IMR-90 (cell line): ENCODE measurements around the gene AP4B1.

Experiments
- MAFK ChIP-seq: IDR thresholded peaks from 2 replicates; pipeline ENCODE4 v1.6.1; 2012; ENCODE audit warnings: low read depth, low read length, improper control_type of control experiment
- NFE2L2 ChIP-seq: fragments of 150-350 bp; IDR thresholded peaks from 2 replicates; pipeline ENCODE4 v1.6.1; 2016; ENCODE audit warnings: low read depth, mild to moderate bottlenecking, low read length
- POLR2A ChIP-seq: IDR thresholded peaks from 2 replicates; pipeline ENCODE4 v1.6.1; 2012; ENCODE audit warnings: mild to moderate bottlenecking, low read depth, low read length
- RCOR1 ChIP-seq: IDR thresholded peaks from 2 replicates; pipeline ENCODE4 v1.6.1; 2012; ENCODE audit warnings: mild to moderate bottlenecking, low read length, improper control_type of control experiment; ENCODE audit not compliant: insufficient replicate concordance
- RFX5 ChIP-seq: IDR thresholded peaks from 2 replicates; pipeline ENCODE4 v1.8.0; 2012; ENCODE audit warnings: low read depth, mild to moderate bottlenecking, low read length, moderate library complexity
- SMC3 ChIP-seq: fragments of 150-350 bp; IDR thresholded peaks from 2 replicates; pipeline ENCODE4 v1.6.1; 2016; ENCODE audit warnings: low read depth, mild to moderate bottlenecking, antibody characterized with exemption, low read length, moderate library complexity
- TF ChIP-seq, protein P1 (sequence below): conservative IDR thresholded peaks from 2 replicates; pipeline ENCODE4 v1.5.1; 2012; ENCODE audit warnings: mild to moderate bottlenecking, low read depth, low read length, improper control_type of control experiment
- TF ChIP-seq, protein P2 (sequence below): fragments of 150-350 bp; IDR thresholded peaks from 2 replicates; pipeline ENCODE4 v1.6.1; 2017; ENCODE audit warnings: mild to moderate bottlenecking, antibody characterized with exemption, low read length, low read depth

DNA sequence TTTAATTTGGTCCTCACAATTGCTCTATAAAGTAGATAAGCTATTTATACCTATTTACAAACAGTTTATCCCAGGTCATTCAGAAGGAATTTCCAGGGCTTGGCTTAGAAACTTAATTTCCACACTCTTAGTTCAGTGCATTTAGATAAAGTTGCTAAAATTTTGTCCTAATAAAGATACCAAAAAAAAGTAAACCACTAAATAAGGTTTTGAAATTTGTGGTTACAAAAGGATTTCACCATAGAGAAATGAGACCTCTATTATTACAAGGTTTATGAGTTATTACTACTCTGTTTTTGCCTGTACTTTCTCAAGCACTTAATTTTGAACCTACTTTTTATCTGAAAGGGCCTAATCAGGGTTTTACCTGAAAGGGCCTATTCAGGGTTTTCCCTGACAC lies 55.5 kb downstream of the AP4B1 start:
- TF ChIP-seq, protein P1, sequence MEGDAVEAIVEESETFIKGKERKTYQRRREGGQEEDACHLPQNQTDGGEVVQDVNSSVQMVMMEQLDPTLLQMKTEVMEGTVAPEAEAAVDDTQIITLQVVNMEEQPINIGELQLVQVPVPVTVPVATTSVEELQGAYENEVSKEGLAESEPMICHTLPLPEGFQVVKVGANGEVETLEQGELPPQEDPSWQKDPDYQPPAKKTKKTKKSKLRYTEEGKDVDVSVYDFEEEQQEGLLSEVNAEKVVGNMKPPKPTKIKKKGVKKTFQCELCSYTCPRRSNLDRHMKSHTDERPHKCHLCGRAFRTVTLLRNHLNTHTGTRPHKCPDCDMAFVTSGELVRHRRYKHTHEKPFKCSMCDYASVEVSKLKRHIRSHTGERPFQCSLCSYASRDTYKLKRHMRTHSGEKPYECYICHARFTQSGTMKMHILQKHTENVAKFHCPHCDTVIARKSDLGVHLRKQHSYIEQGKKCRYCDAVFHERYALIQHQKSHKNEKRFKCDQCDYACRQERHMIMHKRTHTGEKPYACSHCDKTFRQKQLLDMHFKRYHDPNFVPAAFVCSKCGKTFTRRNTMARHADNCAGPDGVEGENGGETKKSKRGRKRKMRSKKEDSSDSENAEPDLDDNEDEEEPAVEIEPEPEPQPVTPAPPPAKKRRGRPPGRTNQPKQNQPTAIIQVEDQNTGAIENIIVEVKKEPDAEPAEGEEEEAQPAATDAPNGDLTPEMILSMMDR: no peak
- TF ChIP-seq, protein P2, sequence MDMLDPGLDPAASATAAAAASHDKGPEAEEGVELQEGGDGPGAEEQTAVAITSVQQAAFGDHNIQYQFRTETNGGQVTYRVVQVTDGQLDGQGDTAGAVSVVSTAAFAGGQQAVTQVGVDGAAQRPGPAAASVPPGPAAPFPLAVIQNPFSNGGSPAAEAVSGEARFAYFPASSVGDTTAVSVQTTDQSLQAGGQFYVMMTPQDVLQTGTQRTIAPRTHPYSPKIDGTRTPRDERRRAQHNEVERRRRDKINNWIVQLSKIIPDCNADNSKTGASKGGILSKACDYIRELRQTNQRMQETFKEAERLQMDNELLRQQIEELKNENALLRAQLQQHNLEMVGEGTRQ: no peak
- TF ChIP-seq POLR2A (no peak), MAFK (no peak), SMC3 (no peak), RFX5 (no peak), NFE2L2 (no peak), RCOR1 (no peak)
